Stimulated activated naive CD8-positive, alpha-beta T cell treated with anti-CD3 and anti-CD28 coated beads, Interleukin-15, Interleukin-2, amounts not matched to agents 100 ng/mL and 50 ng/mL, for 24 hours (primary cell): ENCODE measurements around the gene BHLHA9.
"Not testable (repeated sequence)": the region's sequence is repeated elsewhere in the genome, so short reads cannot be mapped to it uniquely, and the experiment has no call there.

Experiments
- H3K27ac Mint-ChIP-seq: one replicate; pipeline ENCODE4 v1.8.0; 2021; ENCODE audit warnings: mild to moderate bottlenecking, mixed read lengths
- H3K27me3 Mint-ChIP-seq: one replicate; pipeline ENCODE4 v1.8.0; 2021; ENCODE audit warnings: mixed read lengths
- H3K36me3 Mint-ChIP-seq: one replicate; pipeline ENCODE4 v1.8.0; 2021; ENCODE audit warnings: low read depth, mixed read lengths
- H3K4me1 Mint-ChIP-seq: one replicate; pipeline ENCODE4 v1.8.0; 2021; ENCODE audit warnings: low read depth, mixed read lengths
- H3K4me3 Mint-ChIP-seq: one replicate; pipeline ENCODE4 v1.8.0; 2021; ENCODE audit warnings: mild to moderate bottlenecking, mixed read lengths
- H3K9me3 Mint-ChIP-seq: one replicate; pipeline ENCODE4 v1.8.0; 2021; ENCODE audit warnings: mixed read lengths

Gene BHLHA9

DNA sequence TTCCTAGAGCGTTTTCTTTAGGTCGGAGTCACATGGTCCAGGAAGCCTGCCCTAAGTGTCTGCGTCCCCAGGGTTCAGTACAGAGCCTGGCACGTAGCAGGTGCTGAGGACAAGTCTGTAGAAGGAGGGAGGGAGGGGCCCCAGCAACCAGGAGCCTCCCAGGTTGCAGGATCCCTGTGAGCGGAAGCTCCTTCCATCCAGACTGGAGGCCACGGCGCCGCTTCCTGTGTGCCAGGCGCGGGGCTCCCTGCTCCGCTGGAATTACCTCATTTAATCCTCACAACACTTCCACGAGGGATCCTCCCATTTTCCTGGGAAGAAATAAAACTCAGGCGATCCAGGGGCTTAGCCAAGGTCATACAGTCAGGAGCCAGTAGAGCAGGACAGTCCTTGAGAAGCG is 31.3 kb downstream of the BHLHA9 start:
- Mint-ChIP-seq H3K4me3 (no peak overlapping the region), H3K9me3 (no peaks in the 10 kb centered on the region), H3K4me1 (peaks cover 8% of the 10 kb centered on the region), H3K27me3 (peaks cover 17% of the 10 kb centered on the region), H3K27ac (no peak overlapping the region), H3K36me3 (no peaks in the 10 kb centered on the region)

DNA sequence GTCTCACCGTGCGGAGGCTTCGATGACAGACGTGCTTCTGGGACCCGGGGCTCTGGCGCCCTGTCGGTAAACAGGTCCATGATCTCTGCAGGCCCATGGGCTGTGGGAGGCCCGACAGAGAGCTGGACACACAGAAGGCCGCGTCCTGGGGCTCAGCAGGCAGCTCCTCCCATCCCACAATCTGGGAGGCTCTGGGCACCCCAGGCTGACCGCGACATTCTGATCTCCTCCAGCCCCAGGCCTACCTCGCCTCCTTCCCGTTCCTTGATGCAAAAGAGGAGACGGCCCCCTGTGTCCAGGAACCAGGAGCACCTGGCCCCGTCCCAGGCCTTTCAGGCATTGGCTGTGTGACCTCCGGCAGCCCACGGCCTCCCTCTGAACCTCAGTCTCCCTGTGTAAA is 32.5 kb downstream of the BHLHA9 start:
- Mint-ChIP-seq H3K4me1 (peaks cover 8% of the 10 kb centered on the region), H3K4me3 (no peak overlapping the region), H3K27me3 (peaks cover 21% of the 10 kb centered on the region), H3K27ac (no peak overlapping the region), H3K9me3 (no peaks in the 10 kb centered on the region), H3K36me3 (no peaks in the 10 kb centered on the region)

DNA sequence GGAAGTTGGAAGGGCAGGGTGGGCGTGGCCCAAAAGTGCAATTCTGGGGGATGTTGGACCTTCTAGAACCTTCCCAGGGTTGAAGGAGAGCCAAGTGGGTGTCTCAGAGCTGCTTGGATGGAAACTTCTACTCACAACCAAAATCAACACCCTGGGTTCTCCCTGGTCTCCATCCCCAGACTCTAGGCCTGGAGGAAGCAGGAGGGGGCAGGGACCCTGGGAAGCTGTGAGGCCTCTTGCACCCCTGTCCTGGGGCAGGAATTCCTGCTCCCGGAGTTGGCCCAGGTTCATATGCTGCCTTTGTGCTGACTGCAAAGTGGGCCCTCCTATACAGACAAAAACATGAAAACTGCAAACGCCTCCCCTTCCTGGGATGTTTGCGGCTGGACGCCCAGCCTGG is 34.3 kb downstream of the BHLHA9 start:
- no peaks in the 10 kb centered on the region for H3K4me1 Mint-ChIP-seq
- H3K4me3 Mint-ChIP-seq: no peak overlapping the region
- no peak overlapping the region for H3K27ac Mint-ChIP-seq
- peaks cover 17% of the 10 kb centered on the region for H3K27me3 Mint-ChIP-seq
- H3K36me3 Mint-ChIP-seq: no peaks in the 10 kb centered on the region
- no peaks in the 10 kb centered on the region for H3K9me3 Mint-ChIP-seq

DNA sequence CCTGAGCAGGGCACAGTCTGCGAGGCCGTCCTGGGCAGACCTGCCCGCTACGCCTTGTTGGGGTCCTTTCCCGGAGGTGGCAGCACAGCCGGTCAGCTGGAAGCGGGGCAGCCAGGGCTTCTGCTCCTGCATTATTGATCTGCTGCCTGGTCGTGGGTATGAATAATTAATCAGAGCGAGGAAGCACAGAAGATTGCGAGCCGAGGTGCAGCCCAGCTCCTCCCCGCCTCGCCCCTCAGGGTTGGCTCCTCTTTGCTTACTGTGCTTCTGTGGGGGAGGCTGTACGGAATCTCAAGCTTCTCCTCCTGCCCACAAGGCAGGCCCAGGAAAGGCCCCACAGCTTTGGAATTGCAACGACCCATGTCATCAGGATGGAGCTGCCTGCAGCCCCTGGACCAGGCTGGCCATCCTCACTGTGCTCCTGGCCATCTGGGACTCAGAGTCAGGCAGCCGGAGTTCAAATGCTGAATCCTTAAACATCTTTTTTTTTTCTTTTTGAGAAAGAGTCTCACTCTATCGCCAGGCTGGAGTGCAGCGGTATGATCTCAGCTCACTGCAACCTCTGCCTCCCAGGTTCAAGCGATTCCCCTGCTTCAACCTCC is 34.8 kb downstream of the BHLHA9 start:
- no peaks in the 10 kb centered on the region for H3K36me3 Mint-ChIP-seq
- peaks cover 13% of the 10 kb centered on the region for H3K27me3 Mint-ChIP-seq
- H3K9me3 Mint-ChIP-seq: no peaks in the 10 kb centered on the region
- H3K4me3 Mint-ChIP-seq: no peak overlapping the region
- H3K4me1 Mint-ChIP-seq: no peaks in the 10 kb centered on the region
- H3K27ac Mint-ChIP-seq: no peak overlapping the region

DNA sequence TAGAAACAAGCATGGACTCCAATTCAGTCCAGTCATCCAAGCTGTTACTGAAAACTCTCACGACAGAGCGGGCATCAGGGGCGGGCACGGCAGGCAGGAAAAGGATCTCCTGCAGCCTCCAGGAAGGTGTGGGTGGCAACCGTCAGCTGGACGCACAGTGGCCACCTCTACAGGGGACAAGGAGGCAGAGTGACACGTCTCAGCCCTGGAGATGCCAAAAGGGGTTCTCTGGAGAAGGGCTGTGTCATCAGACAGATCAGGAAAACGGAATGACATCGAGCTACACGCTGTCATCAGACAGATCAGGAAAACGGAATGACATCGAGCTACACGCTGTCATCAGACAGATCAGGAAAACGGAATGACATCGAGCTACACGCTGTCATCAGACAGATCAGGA is 37.6 kb downstream of the BHLHA9 start:
- H3K4me1 Mint-ChIP-seq, H3K4me3 Mint-ChIP-seq, H3K9me3 Mint-ChIP-seq, H3K36me3 Mint-ChIP-seq, H3K27ac Mint-ChIP-seq, H3K27me3 Mint-ChIP-seq: not testable (repeated sequence)

DNA sequence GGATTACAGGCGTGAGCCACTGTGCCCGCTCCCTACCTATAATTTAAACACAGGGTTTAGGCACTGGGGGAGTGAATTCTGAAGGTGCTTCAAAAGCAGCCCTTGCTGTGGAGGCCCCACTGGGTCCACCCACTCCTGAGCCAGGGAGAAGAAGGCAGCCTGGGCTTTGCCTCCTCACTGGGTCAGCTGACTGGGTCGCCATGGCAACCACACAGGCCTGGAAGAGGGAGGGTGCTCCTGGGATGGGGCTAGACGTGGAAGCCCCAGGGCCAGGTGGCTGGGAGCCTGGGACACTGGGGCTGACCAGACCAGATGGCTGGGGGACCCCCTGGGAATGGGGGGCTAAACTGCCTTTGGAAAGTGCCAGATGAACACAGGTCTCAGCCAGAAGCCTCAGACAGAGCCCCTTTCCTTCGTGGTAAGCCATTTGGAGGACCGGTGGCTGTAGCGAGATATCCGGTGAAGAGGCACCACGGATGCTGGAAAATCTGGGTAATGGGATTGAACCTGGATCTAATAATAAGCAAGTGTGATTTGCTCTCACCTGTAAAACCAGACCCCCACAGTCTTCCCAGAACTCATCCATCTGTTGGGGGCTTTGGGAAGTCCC is 42.1 kb downstream of the BHLHA9 start:
- Mint-ChIP-seq H3K4me3 (no peak overlapping the region), H3K9me3 (no peaks in the 10 kb centered on the region), H3K27me3 (peaks cover 6% of the 10 kb centered on the region), H3K27ac (no peak overlapping the region), H3K36me3 (no peaks in the 10 kb centered on the region), H3K4me1 (no peaks in the 10 kb centered on the region)

DNA sequence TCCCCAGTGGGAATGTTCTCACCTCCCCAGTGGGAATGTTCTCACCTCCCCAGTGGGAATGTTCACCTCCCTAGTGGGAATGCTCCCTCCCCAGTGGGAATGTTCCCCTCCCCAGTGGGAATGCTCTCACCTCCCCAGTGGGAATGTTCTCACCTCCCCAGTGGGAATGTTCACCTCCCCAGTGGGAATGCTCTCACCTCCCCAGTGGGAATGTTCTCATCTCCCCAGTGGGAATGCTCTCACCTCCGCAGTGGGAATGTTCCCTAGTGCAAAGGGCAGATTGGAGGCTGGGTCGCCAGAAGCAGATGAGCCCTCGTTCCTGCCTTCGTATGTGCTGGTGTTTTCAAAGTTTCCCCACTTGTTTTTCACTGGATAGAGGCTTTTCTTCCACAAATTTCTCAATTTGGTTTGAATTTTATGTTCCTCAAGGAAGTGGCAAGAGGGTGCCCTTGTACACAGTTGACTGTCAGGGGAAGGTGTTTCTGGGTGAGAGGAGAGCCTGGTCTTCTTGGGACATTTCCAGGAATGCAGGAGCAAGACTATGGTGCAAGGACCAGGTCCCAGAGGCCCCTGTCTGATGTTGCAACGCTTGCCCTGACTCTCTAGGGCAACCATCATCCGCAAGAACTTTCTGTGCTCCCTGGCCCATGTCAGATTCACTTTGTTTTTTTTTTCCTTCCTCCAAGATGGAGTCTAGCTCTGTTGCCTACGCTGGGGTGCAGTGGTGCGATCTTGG is 43.2 kb downstream of the BHLHA9 start:
- H3K27me3 Mint-ChIP-seq: peaks cover 6% of the 10 kb centered on the region
- H3K36me3 Mint-ChIP-seq: no peaks in the 10 kb centered on the region
- H3K27ac Mint-ChIP-seq: no peak overlapping the region
- H3K9me3 Mint-ChIP-seq: no peaks in the 10 kb centered on the region
- no peaks in the 10 kb centered on the region for H3K4me1 Mint-ChIP-seq
- no peak overlapping the region for H3K4me3 Mint-ChIP-seq

DNA sequence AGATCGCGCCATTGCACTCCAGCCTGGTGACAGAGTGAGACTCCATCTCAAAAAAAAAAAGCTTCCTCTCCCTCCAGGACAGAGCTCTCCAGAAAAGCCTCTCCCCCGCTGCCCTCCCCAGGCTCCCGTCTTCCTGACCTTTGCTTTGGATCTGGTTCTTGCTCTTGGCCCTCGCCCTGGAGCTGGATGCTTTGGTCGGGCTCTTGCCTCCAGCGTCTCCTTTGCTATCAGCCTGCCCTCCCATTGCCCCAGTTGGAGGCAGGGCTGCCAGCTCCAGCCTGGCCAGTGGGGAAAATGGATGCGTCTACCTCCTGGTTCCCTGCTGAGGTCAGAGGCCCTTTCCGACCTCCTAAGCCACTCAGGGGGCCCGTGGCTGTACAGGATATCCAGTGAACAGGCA is 45.2 kb downstream of the BHLHA9 start:
- Mint-ChIP-seq H3K9me3 (no peaks in the 10 kb centered on the region), H3K27me3 (peaks cover 10% of the 10 kb centered on the region), H3K27ac (no peak overlapping the region), H3K36me3 (no peaks in the 10 kb centered on the region), H3K4me3 (no peak overlapping the region), H3K4me1 (no peaks in the 10 kb centered on the region)

DNA sequence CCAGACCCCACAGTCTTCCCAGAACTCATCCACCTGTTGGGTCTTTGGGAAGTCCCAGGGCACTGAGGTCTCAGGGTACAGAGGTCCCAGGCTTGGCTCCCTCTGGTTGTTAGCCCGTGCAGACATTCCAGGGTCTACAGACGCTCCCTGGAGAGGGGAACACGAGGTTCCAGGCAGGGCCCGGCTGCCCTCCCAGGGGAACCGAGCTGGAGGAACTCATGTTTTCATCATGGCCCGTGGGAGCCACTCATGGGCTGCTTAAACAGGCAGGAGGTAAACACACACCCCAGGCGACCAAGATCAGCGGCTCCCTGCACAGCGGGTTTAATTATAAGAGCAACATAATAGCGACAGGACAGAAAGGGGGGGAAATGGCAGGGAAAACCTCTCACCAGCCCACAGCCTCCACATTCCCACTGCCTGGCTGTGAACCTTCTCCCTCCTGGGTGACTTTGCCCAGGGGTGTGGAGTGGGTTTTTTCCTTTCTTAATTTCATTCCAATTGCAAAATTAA is 45.7 kb downstream of the BHLHA9 start:
- Mint-ChIP-seq H3K27me3 (peaks cover 10% of the 10 kb centered on the region), H3K4me1 (no peaks in the 10 kb centered on the region), H3K27ac (no peak overlapping the region), H3K36me3 (no peaks in the 10 kb centered on the region), H3K4me3 (no peak overlapping the region), H3K9me3 (no peaks in the 10 kb centered on the region)
